Measurements from ENCODE around the gene FGF14. TPM values are rescaled to one million over a fixed set of nuclear protein-coding genes. Genes with fewer than 3 reads are reported as not detected.
"Not testable (repeated sequence)": the region's sequence is repeated elsewhere in the genome, so short reads cannot be mapped to it uniquely, and the experiment has no call there.

The FGF14 gene
- total and polyA plus RNA-seq, 3 experiments from 2014 or later, result not detected

- Mint-ChIP-seq H3K27me3 (peaks cover 0 to 3% of the 10 kb centered on the region in 2 donors), H3K4me3 (no peak overlapping the region), H3K27ac (no peak overlapping the region), H3K9me3 (peaks cover 0 to 2% (median 0%) of the 10 kb centered on the region in 5 donors), H3K36me3 (no peaks in the 10 kb centered on the region), H3K4me1 (no peaks in the 10 kb centered on the region)
- DNase-seq, result no peak
- Histone ChIP-seq H3K27me3 (ENCODE audit: insufficient read depth, low read length, poor library complexity, severe bottlenecking) (no peaks in the 10 kb centered on the region), H3K36me3 (ENCODE audit: insufficient read depth, low read length) (no peaks in the 10 kb centered on the region), H3K9me3 (ENCODE audit: low read length) (no peaks in the 10 kb centered on the region), H3K27ac (ENCODE audit: low read depth, low read length) (no peak overlapping the region), H3K4me1 (ENCODE audit: insufficient read depth, low read length) (no peaks in the 10 kb centered on the region), H3K4me3 (ENCODE audit: low read length) (no peak overlapping the region)
- ChIA-PET CTCF (no interaction called here), POLR2A (no interaction called here)
Measured at GRCh38 chr13:102028206-102028605, 373.6 kb downstream of the FGF14 start.

- Histone ChIP-seq H3K4me3 (ENCODE audit: low read length) (no peak overlapping the region), H3K36me3 (ENCODE audit: insufficient read depth, low read length) (no peaks in the 10 kb centered on the region), H3K4me1 (ENCODE audit: insufficient read depth, low read length) (no peaks in the 10 kb centered on the region), H3K27me3 (ENCODE audit: insufficient read depth, low read length, poor library complexity, severe bottlenecking) (no peaks in the 10 kb centered on the region), H3K9me3 (ENCODE audit: low read length) (no peaks in the 10 kb centered on the region), H3K27ac (ENCODE audit: low read depth, low read length) (no peak overlapping the region)
- H3K4me3 Mint-ChIP-seq, result no peak overlapping the region
- no peak for DNase-seq
- no peak overlapping the region for H3K27ac Mint-ChIP-seq
- no peaks in the 10 kb centered on the region for H3K36me3 Mint-ChIP-seq
- ChIA-PET CTCF (no interaction called here), POLR2A (no interaction called here)
- H3K27me3 Mint-ChIP-seq, result no peaks in the 10 kb centered on the region
- no peaks in the 10 kb centered on the region for H3K4me1 Mint-ChIP-seq
- H3K9me3 Mint-ChIP-seq, result peaks cover 0 to 19% (median 8%) of the 10 kb centered on the region in 5 donors
Measured at GRCh38 chr13:102021777-102022176, 380.1 kb downstream of the FGF14 start.

- Histone ChIP-seq H3K27me3 (ENCODE audit: insufficient read depth, low read length, poor library complexity, severe bottlenecking) (no peaks in the 10 kb centered on the region), H3K4me1 (ENCODE audit: insufficient read depth, low read length) (no peaks in the 10 kb centered on the region), H3K9me3 (ENCODE audit: low read length) (no peaks in the 10 kb centered on the region), H3K27ac (ENCODE audit: low read depth, low read length) (no peak overlapping the region), H3K36me3 (ENCODE audit: insufficient read depth, low read length) (no peaks in the 10 kb centered on the region), H3K4me3 (ENCODE audit: low read length) (no peak overlapping the region)
- Mint-ChIP-seq H3K27ac (no peak overlapping the region), H3K36me3 (no peaks in the 10 kb centered on the region), H3K4me1 (no peaks in the 10 kb centered on the region), H3K4me3 (no peak overlapping the region), H3K27me3 (no peaks in the 10 kb centered on the region), H3K9me3 (peaks cover 0 to 22% (median 12%) of the 10 kb centered on the region in 5 donors)
- ChIA-PET POLR2A (no interaction called here), CTCF (no interaction called here)
- no peak for DNase-seq
Measured at GRCh38 chr13:102020611-102021216, 381.1 kb downstream of the FGF14 start.

GRCh38 chr13:102018716-102019115 lies 383.1 kb downstream of the FGF14 start:
- H3K27ac ChIP-seq (ENCODE audit: low read depth, low read length), result no peak overlapping the region
- ChIA-PET POLR2A (no interaction called here), CTCF (no interaction called here)
- H3K36me3 Mint-ChIP-seq, result no peaks in the 10 kb centered on the region
- no peaks in the 10 kb centered on the region for H3K27me3 Mint-ChIP-seq
- H3K4me3 Mint-ChIP-seq, result no peak overlapping the region
- no peaks in the 10 kb centered on the region for H3K36me3 ChIP-seq (ENCODE audit: insufficient read depth, low read length)
- peaks cover 0 to 26% (median 12%) of the 10 kb centered on the region in 5 donors for H3K9me3 Mint-ChIP-seq
- H3K4me1 ChIP-seq (ENCODE audit: insufficient read depth, low read length), result no peaks in the 10 kb centered on the region
- no peak overlapping the region for H3K4me3 ChIP-seq (ENCODE audit: low read length)
- no peaks in the 10 kb centered on the region for H3K9me3 ChIP-seq (ENCODE audit: low read length)
- H3K4me1 Mint-ChIP-seq, result no peaks in the 10 kb centered on the region
- no peaks in the 10 kb centered on the region for H3K27me3 ChIP-seq (ENCODE audit: insufficient read depth, low read length, poor library complexity, severe bottlenecking)
- DNase-seq, result no peak
- H3K27ac Mint-ChIP-seq, result no peak overlapping the region

GRCh38 chr13:102017248-102017647 lies 384.6 kb downstream of the FGF14 start:
- Mint-ChIP-seq H3K4me1 (no peaks in the 10 kb centered on the region), H3K9me3 (peaks cover 0 to 26% (median 12%) of the 10 kb centered on the region in 5 donors), H3K27me3 (peaks cover 0 to 1% of the 10 kb centered on the region in 2 donors), H3K4me3 (no peak overlapping the region), H3K36me3 (no peaks in the 10 kb centered on the region), H3K27ac (no peak overlapping the region)
- Histone ChIP-seq H3K4me3 (ENCODE audit: low read length) (no peak overlapping the region), H3K36me3 (ENCODE audit: insufficient read depth, low read length) (no peaks in the 10 kb centered on the region), H3K27me3 (ENCODE audit: insufficient read depth, low read length, poor library complexity, severe bottlenecking) (no peaks in the 10 kb centered on the region), H3K27ac (ENCODE audit: low read depth, low read length) (no peak overlapping the region), H3K4me1 (ENCODE audit: insufficient read depth, low read length) (no peaks in the 10 kb centered on the region), H3K9me3 (ENCODE audit: low read length) (no peaks in the 10 kb centered on the region)
- ChIA-PET CTCF (no interaction called here), POLR2A (no interaction called here)
- no peak for DNase-seq

- Mint-ChIP-seq H3K9me3 (peaks cover 0 to 15% (median 4%) of the 10 kb centered on the region in 5 donors), H3K27me3 (peaks cover 0 to 1% of the 10 kb centered on the region in 2 donors), H3K27ac (no peak overlapping the region), H3K4me3 (no peak overlapping the region), H3K36me3 (no peaks in the 10 kb centered on the region), H3K4me1 (no peaks in the 10 kb centered on the region)
- Histone ChIP-seq H3K27me3 (ENCODE audit: insufficient read depth, low read length, poor library complexity, severe bottlenecking) (no peaks in the 10 kb centered on the region), H3K4me3 (ENCODE audit: low read length) (no peak overlapping the region), H3K4me1 (ENCODE audit: insufficient read depth, low read length) (no peaks in the 10 kb centered on the region), H3K36me3 (ENCODE audit: insufficient read depth, low read length) (no peaks in the 10 kb centered on the region), H3K27ac (ENCODE audit: low read depth, low read length) (no peak overlapping the region), H3K9me3 (ENCODE audit: low read length) (no peaks in the 10 kb centered on the region)
- POLR2A ChIA-PET, result no interaction called here
- no peak for DNase-seq
- CTCF ChIA-PET, result no interaction called here
Measured at GRCh38 chr13:102012299-102013293, 389.3 kb downstream of the FGF14 start.

GRCh38 chr13:102011455-102011854 lies 390.4 kb downstream of the FGF14 start:
- H3K9me3 ChIP-seq (ENCODE audit: low read length); H3K4me3 Mint-ChIP-seq; H3K4me1 Mint-ChIP-seq; H3K4me1 ChIP-seq (ENCODE audit: insufficient read depth, low read length); H3K4me3 ChIP-seq (ENCODE audit: low read length); H3K27me3 ChIP-seq (ENCODE audit: insufficient read depth, low read length, poor library complexity, severe bottlenecking); H3K27ac ChIP-seq (ENCODE audit: low read depth, low read length); H3K36me3 Mint-ChIP-seq; H3K27ac Mint-ChIP-seq; DNase-seq; H3K27me3 Mint-ChIP-seq; H3K9me3 Mint-ChIP-seq; H3K36me3 ChIP-seq (ENCODE audit: insufficient read depth, low read length); CTCF ChIA-PET; POLR2A ChIA-PET: not testable (repeated sequence)

GRCh38 chr13:102003848-102004570 lies 397.8 kb downstream of the FGF14 start:
- Mint-ChIP-seq H3K9me3 (peaks cover 0 to 4% (median 0%) of the 10 kb centered on the region in 5 donors), H3K4me1 (no peaks in the 10 kb centered on the region), H3K27me3 (no peaks in the 10 kb centered on the region), H3K27ac (no peak overlapping the region), H3K36me3 (no peaks in the 10 kb centered on the region), H3K4me3 (no peak overlapping the region)
- CTCF ChIA-PET, result no interaction called here
- H3K4me1 ChIP-seq (ENCODE audit: insufficient read depth, low read length), result no peaks in the 10 kb centered on the region
- no peak overlapping the region for H3K27ac ChIP-seq (ENCODE audit: low read depth, low read length)
- no peaks in the 10 kb centered on the region for H3K9me3 ChIP-seq (ENCODE audit: low read length)
- no peaks in the 10 kb centered on the region for H3K27me3 ChIP-seq (ENCODE audit: insufficient read depth, low read length, poor library complexity, severe bottlenecking)
- no peak for DNase-seq
- H3K4me3 ChIP-seq (ENCODE audit: low read length), result no peak overlapping the region
- POLR2A ChIA-PET, result no interaction called here
- H3K36me3 ChIP-seq (ENCODE audit: insufficient read depth, low read length), result no peaks in the 10 kb centered on the region

All from CD8-positive, alpha-beta memory T cell (primary cell).